SK-N-SH treated with all-trans-retinoic acid at 6 μM for 48 hours (cell line): ENCODE data around the gene UROC1.

Experiments
- ARNTL ChIP-seq: fragments of 450-650 bp; formaldehyde crosslinking; IDR thresholded peaks from 2 replicates; pipeline ENCODE4 v1.5.0; 2020; ENCODE audit warnings: low read depth, mild to moderate bottlenecking, moderate library complexity, borderline replicate concordance
- CSRNP3 ChIP-seq: fragments of 250-450 bp; sonication (Bioruptor Pico); IDR thresholded peaks from 2 replicates; pipeline ENCODE4 v1.5.1; 2021; ENCODE audit warnings: mild to moderate bottlenecking, moderate library complexity
- ESRRG ChIP-seq: fragments of 250-450 bp; sonication (Bioruptor Pico); IDR thresholded peaks from 2 replicates; pipeline ENCODE4 v1.6.1; 2021; ENCODE audit warnings: mild to moderate bottlenecking

DNA sequence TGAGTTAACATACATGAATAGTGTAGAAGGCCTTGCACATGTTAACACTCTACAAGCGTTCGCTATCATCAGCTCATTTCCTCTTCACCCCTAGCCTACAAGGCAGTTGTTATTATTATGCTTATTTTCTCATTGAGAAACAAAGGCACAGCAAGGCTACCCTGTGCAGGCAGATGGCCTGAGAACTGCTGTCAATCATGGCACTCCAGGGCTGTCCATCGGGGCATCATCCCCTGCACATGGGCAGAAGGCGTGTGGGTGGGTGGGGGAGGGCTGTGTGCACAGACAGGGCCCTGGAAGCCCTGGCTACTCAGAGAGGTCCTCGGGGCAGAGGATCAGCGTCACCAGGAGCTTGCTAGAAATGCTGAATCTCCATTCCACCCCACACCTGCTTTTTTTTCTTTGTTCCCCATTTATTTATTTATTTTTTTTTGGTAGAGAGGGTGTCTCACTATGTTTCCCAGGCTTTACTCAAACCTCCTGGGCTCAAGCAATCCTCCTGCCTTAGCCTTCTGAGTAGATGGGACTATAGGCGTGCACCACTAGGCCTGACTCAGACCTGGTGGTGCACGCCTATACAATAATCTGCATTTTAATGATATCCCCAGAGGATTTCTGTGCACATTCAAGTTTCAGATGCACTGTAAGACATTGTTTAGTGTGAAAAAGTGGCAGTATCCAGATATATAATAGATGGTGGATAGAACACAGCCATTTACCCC lies 32.2 kb downstream of the UROC1 start:
- TF ChIP-seq CSRNP3 (CRISPR knock-in tag) (no peak), ESRRG (CRISPR knock-in tag) (no peak), ARNTL (CRISPR knock-in tag) (no peak)
